HEK293 (cell line): ENCODE results near the gene ZNF606.
A peak's percentile ranks its signal among the peaks of the same experiment; 100 is the strongest.

ENCODE experiments used
- CTCF ChIA-PET: fragments of 350-600 bp; formaldehyde crosslinking; extraction: SDS; loops from one replicate; lab custom pipeline; 2021; ENCODE audit warnings: antibody characterized with exemption; lab: Yijun Ruan, JAX
- POLR2A ChIA-PET: fragments of 300-600 bp; formaldehyde crosslinking; extraction: SDS; loops from one replicate; lab custom pipeline; 2020; ENCODE audit warnings: antibody characterized with exemption, inconsistent platforms; lab: Yijun Ruan, JAX
- H3K27ac ChIP-seq: fragments of 200-500 bp; sonication (Bioruptor generic); 2 replicates; pipeline ENCODE4 v1.5.1; 2014; ENCODE audit warnings: low read depth, low read length, control low read depth, inconsistent platforms; ENCODE audit errors: extremely low read depth
- H3K36me3 ChIP-seq, 2 experiments: fragments of 200-500 bp in 1 of 2; sonication (Bioruptor generic) in 1 of 2; 1 replicate in 1 of 2; 2 replicates in 1 of 2; pipeline ENCODE4 v1.5.1; 2014 to 2017; ENCODE audit warnings: inconsistent platforms in 2 of 2, low read length in 2 of 2; ENCODE audit not compliant: control insufficient read depth in 2 of 2, insufficient read depth in 1 of 2
- H3K4me1 ChIP-seq: fragments of 200-500 bp; sonication (Bioruptor generic); 2 replicates; pipeline ENCODE4 v1.5.1; 2014; ENCODE audit warnings: mild to moderate bottlenecking, low read length, inconsistent platforms; ENCODE audit not compliant: control insufficient read depth, insufficient read depth
- H3K4me3 ChIP-seq: 2 replicates; pipeline ENCODE4 v1.5.1; 2011; ENCODE audit warnings: low read depth, mild to moderate bottlenecking, control low read depth, low read length, moderate library complexity
- H3K9me3 ChIP-seq: fragments of 200-500 bp; sonication (Bioruptor generic); 2 replicates; pipeline ENCODE4 v1.5.1; 2014; ENCODE audit warnings: low read depth, low read length, inconsistent platforms; ENCODE audit not compliant: control insufficient read depth, insufficient read depth
- BCL11A ChIP-seq: fragments of 450-650 bp; formaldehyde crosslinking; IDR thresholded peaks from 2 replicates; pipeline ENCODE4 v1.5.1; 2016; ENCODE audit warnings: low read depth, missing biosample characterization, missing genetic modification characterization
- BCL11B ChIP-seq: fragments of 450-650 bp; formaldehyde crosslinking; IDR thresholded peaks from 2 replicates; pipeline ENCODE4 v1.5.1; 2016; ENCODE audit warnings: low read depth, missing biosample characterization, missing genetic modification characterization
- GLI2 ChIP-seq: fragments of 450-650 bp; formaldehyde crosslinking; IDR thresholded peaks from 2 replicates; pipeline ENCODE4; 2017; ENCODE audit warnings: missing biosample characterization, missing genetic modification characterization, low read depth, borderline replicate concordance
- SETDB1 ChIP-seq: IDR thresholded peaks from one replicate; pipeline ENCODE4 v1.6.1; 2017; ENCODE audit warnings: mild to moderate bottlenecking, low read length, moderate library complexity, mixed read lengths; ENCODE audit not compliant: insufficient read length
- SP7 ChIP-seq: fragments of 450-650 bp; formaldehyde crosslinking; IDR thresholded peaks from 2 replicates; pipeline ENCODE4 v1.5.1; 2016; ENCODE audit warnings: missing biosample characterization, missing genetic modification characterization
- ZEB2 ChIP-seq: fragments of 450-650 bp; formaldehyde crosslinking; IDR thresholded peaks from 2 replicates; pipeline ENCODE4 v1.5.1; 2016; ENCODE audit warnings: missing biosample characterization, missing genetic modification characterization
- ZFP41 ChIP-seq: fragments of 450-650 bp; formaldehyde crosslinking; IDR thresholded peaks from 2 replicates; pipeline ENCODE4 v1.5.1; 2016; ENCODE audit warnings: missing biosample characterization, missing genetic modification characterization, borderline replicate concordance
- ZNF121 ChIP-seq: fragments of 450-650 bp; formaldehyde crosslinking; IDR thresholded peaks from 2 replicates; pipeline ENCODE4 v1.5.1; 2016; ENCODE audit warnings: missing biosample characterization, missing genetic modification characterization
- ZNF132 ChIP-seq: fragments of 450-650 bp; formaldehyde crosslinking; IDR thresholded peaks from 2 replicates; pipeline ENCODE4 v1.5.1; 2017; ENCODE audit warnings: missing biosample characterization, missing genetic modification characterization, borderline replicate concordance
- ZNF174 ChIP-seq: fragments of 450-650 bp; formaldehyde crosslinking; IDR thresholded peaks from 2 replicates; pipeline ENCODE4 v1.5.0; 2017; ENCODE audit warnings: missing biosample characterization, mild to moderate bottlenecking, missing genetic modification characterization
- ZNF19 ChIP-seq: fragments of 450-650 bp; formaldehyde crosslinking; IDR thresholded peaks from 2 replicates; pipeline ENCODE4; 2016; ENCODE audit warnings: missing biosample characterization, missing genetic modification characterization, low read depth
- ZNF2 ChIP-seq: fragments of 450-650 bp; formaldehyde crosslinking; IDR thresholded peaks from 2 replicates; pipeline ENCODE4 v1.5.1; 2016; ENCODE audit warnings: missing biosample characterization, missing genetic modification characterization
- ZNF248 ChIP-seq: fragments of 450-650 bp; formaldehyde crosslinking; IDR thresholded peaks from 2 replicates; pipeline ENCODE4 v1.5.1; 2017; ENCODE audit warnings: missing biosample characterization, missing genetic modification characterization
- ZNF274 ChIP-seq, 2 experiments: fragments of 200-500 bp in 1 of 2; fragments of 450-650 bp in 1 of 2; sonication (Bioruptor generic) in 1 of 2; formaldehyde crosslinking in 1 of 2; IDR thresholded peaks; 2 replicates each; pipeline versions ENCODE4 v1.5.1 to v1.6.1; 2014 to 2016; ENCODE audit warnings: borderline replicate concordance in 1 of 2, inconsistent platforms in 1 of 2, low read length in 1 of 2, missing biosample characterization in 1 of 2, missing genetic modification characterization in 1 of 2
- ZNF324 ChIP-seq: fragments of 450-650 bp; formaldehyde crosslinking; IDR thresholded peaks from 2 replicates; pipeline ENCODE4 v1.5.1; 2016; ENCODE audit warnings: missing biosample characterization, missing genetic modification characterization
- ZNF404 ChIP-seq: fragments of 450-650 bp; formaldehyde crosslinking; IDR thresholded peaks from 2 replicates; pipeline ENCODE4 v1.5.1; 2017; ENCODE audit warnings: missing biosample characterization, missing genetic modification characterization
- ZNF510 ChIP-seq: fragments of 450-650 bp; formaldehyde crosslinking; IDR thresholded peaks from 2 replicates; pipeline ENCODE4 v1.5.1; 2018; ENCODE audit warnings: mild to moderate bottlenecking, missing genetic modification characterization, missing biosample characterization; ENCODE audit not compliant: insufficient replicate concordance
- ZNF645 ChIP-seq: fragments of 450-650 bp; formaldehyde crosslinking; IDR thresholded peaks from 2 replicates; pipeline ENCODE4; 2016; ENCODE audit warnings: missing biosample characterization, missing genetic modification characterization
- ZNF830 ChIP-seq: fragments of 450-650 bp; IDR thresholded peaks from 2 replicates; pipeline ENCODE4 v1.5.0; 2018; ENCODE audit warnings: missing biosample characterization, missing genetic modification characterization, low read depth, mild to moderate bottlenecking, moderate library complexity
- ZNF837 ChIP-seq: fragments of 450-650 bp; formaldehyde crosslinking; IDR thresholded peaks from 2 replicates; pipeline ENCODE4 v1.5.1; 2016; ENCODE audit warnings: missing biosample characterization, missing genetic modification characterization

Gene ZNF606

GRCh38 chr19:57947419-57948134 lies 55.0 kb downstream of the ZNF606 start, which contains the start of gene ZNF256 (continued):
- TF ChIP-seq ZNF837, result no peak
- TF ChIP-seq, all 188 proteins: peak for 34

- H3K4me1 ChIP-seq, result peaks cover 5% of the 10 kb centered on the region; the same call in 1 of the 2 replicates
- peaks cover 18 to 38% of the 10 kb centered on the region in 2 experiments for H3K36me3 ChIP-seq
- H3K4me3 ChIP-seq, result peak overlapping the region; percentile 98
- peaks cover 18% of the 10 kb centered on the region for H3K9me3 ChIP-seq
- ChIA-PET CTCF (no interaction called here), POLR2A (no interaction called here)
- peak overlapping the region; percentile 78 for H3K27ac ChIP-seq
- TF ChIP-seq ZNF132 (tag by site-specific recombination), result no peak
- no peak for TF ChIP-seq ZNF121 (tag by site-specific recombination)
- no peak for TF ChIP-seq ZEB2
- no peak for TF ChIP-seq ZNF510
- TF ChIP-seq ZNF645, result no peak
- no peak for TF ChIP-seq ZNF248
- no peak for TF ChIP-seq ZNF2 (tag by site-specific recombination)
- TF ChIP-seq ZNF404, result no peak
Measured at GRCh38 chr19:57947088-57947418, 55.6 kb downstream of the ZNF606 start.

- Histone ChIP-seq H3K4me3 (peak overlapping the region; percentile 98), H3K27ac (no peak overlapping the region)
- CTCF ChIA-PET, result interaction anchor here (0.7 to 1.2 kb wide), 2 partner anchors 29 to 50 kb away, joined by 3 to 4 read pairs; no protein-coding TSS in a partner anchor
Measured at GRCh38 chr19:57946316-57946715, 56.3 kb downstream of the ZNF606 start.

GRCh38 chr19:57941593-57941992 lies 61.0 kb downstream of the ZNF606 start:
- no peak overlapping the region for H3K4me3 ChIP-seq
- peaks cover 3% of the 10 kb centered on the region; the same call in 1 of the 2 replicates for H3K4me1 ChIP-seq
- TF ChIP-seq ZNF274 (IDR thresholded peaks at IDR 0.05; ENCODE audit: low read length) (no peak), ZNF274 (tag by site-specific recombination; IDR thresholded peaks at IDR 0.05; ENCODE audit: borderline replicate concordance) (peak; percentile 59; the same call in 1 of the 2 replicates), SETDB1 (peak; percentile 67), SP7 (tag by site-specific recombination) (no peak)
- peaks cover 60 to 77% of the 10 kb centered on the region in 2 experiments for H3K36me3 ChIP-seq
- no peak overlapping the region for H3K27ac ChIP-seq
- POLR2A ChIA-PET, result no interaction called here
- CTCF ChIA-PET, result no interaction called here
- H3K9me3 ChIP-seq, result peaks cover 21% of the 10 kb centered on the region

More at GRCh38 chr19:57946316-57946715, 56.3 kb downstream of the ZNF606 start:
- POLR2A ChIA-PET, result no interaction called here
- Histone ChIP-seq H3K36me3 (peaks cover 25 to 45% of the 10 kb centered on the region in 2 experiments), H3K9me3 (peaks cover 20% of the 10 kb centered on the region), H3K4me1 (peaks cover 5% of the 10 kb centered on the region; the same call in 1 of the 2 replicates)
- no peak for TF ChIP-seq ZNF174 (tag by site-specific recombination)

GRCh38 chr19:57935731-57936130 lies 66.9 kb downstream of the ZNF606 start:
- ChIA-PET POLR2A (no interaction called here), CTCF (interaction anchor here (0.6 kb wide), 2 partner anchors 29 to 230 kb away, joined by 3 read pairs; no protein-coding TSS in a partner anchor)
- Histone ChIP-seq H3K27ac (no peak overlapping the region), H3K36me3 (peaks cover 28 to 39% of the 10 kb centered on the region in 2 experiments), H3K9me3 (peaks cover 8% of the 10 kb centered on the region), H3K4me3 (no peak overlapping the region), H3K4me1 (no peaks in the 10 kb centered on the region)
- TF ChIP-seq GLI2 (no peak), ZNF19 (no peak), ZNF324 (no peak), ZFP41 (tag by site-specific recombination) (no peak), BCL11B (tag by site-specific recombination) (no peak), ZNF830 (tag by site-specific recombination) (no peak), BCL11A (no peak)
